Natural killer cell treated with Interleukin-12 subunit alpha and Interleukin-12 subunit beta and Interleukin-15 and Interleukin-18, amount 100 ng/mL, for 72 hours (primary cell): Measurements from ENCODE around the gene NTM. TPM values are rescaled to one million over a fixed set of nuclear protein-coding genes. Genes with fewer than 3 reads are reported as not detected.

Experiments used
- ATAC-seq, 2 donors: fragments of 150-1000 bp; cut with Tn5 transposase in 1 of 2; sonication (Bioruptor Pico), chemical (Tn5 transposase) in 1 of 2; 2 replicates each; pipeline ENCODE4 v1.10.0; 2021
- DNase-seq: peaks from one replicate; pipeline ENCODE4 v3.0.0; 2022; ENCODE audit warnings: low spot score
- H3K27ac Mint-ChIP-seq, 2 donors: 1 replicate in 1 of 2; 2 replicates in 1 of 2; pipeline ENCODE4 v1.8.0; 2022; ENCODE audit warnings: mixed read lengths in 2 of 2, mild to moderate bottlenecking in 1 of 2, moderate library complexity in 1 of 2
- H3K27me3 Mint-ChIP-seq, 2 donors: 1 replicate in 1 of 2; 2 replicates in 1 of 2; pipeline ENCODE4 v1.8.0; 2022; ENCODE audit warnings: mixed read lengths in 2 of 2
- H3K36me3 Mint-ChIP-seq: one replicate; pipeline ENCODE4 v1.8.0; 2022; ENCODE audit warnings: mixed read lengths
- H3K4me1 Mint-ChIP-seq, 2 donors: 1 replicate in 1 of 2; 2 replicates in 1 of 2; pipeline ENCODE4 v1.8.0; 2022; ENCODE audit warnings: low read depth in 2 of 2, mixed read lengths in 2 of 2, mild to moderate bottlenecking in 1 of 2
- H3K4me3 Mint-ChIP-seq: one replicate; pipeline ENCODE4 v1.8.0; 2022; ENCODE audit warnings: mixed read lengths
- H3K9me3 Mint-ChIP-seq: 2 replicates; pipeline ENCODE4 v1.8.0; 2022; ENCODE audit warnings: mixed read lengths
- total RNA-seq, 2 donors: library from RNA; stranded (reverse); gene quantifications; one replicate each; pipeline ENCODE4 v1.2.3, GENCODE V29; 2022

NTM gene
- total RNA-seq, 2 donors from 2014 or later, result not detected

GRCh38 chr11:131889760-131890581 is 519.6 kb downstream of the NTM start:
- Mint-ChIP-seq H3K9me3 (no peaks in the 10 kb centered on the region), H3K36me3 (no peaks in the 10 kb centered on the region), H3K4me1 (no peaks in the 10 kb centered on the region), H3K27ac (no peak overlapping the region), H3K4me3 (no peak overlapping the region), H3K27me3 (no peaks in the 10 kb centered on the region)
- DNase-seq (no peak), ATAC-seq (no peak)

DNA sequence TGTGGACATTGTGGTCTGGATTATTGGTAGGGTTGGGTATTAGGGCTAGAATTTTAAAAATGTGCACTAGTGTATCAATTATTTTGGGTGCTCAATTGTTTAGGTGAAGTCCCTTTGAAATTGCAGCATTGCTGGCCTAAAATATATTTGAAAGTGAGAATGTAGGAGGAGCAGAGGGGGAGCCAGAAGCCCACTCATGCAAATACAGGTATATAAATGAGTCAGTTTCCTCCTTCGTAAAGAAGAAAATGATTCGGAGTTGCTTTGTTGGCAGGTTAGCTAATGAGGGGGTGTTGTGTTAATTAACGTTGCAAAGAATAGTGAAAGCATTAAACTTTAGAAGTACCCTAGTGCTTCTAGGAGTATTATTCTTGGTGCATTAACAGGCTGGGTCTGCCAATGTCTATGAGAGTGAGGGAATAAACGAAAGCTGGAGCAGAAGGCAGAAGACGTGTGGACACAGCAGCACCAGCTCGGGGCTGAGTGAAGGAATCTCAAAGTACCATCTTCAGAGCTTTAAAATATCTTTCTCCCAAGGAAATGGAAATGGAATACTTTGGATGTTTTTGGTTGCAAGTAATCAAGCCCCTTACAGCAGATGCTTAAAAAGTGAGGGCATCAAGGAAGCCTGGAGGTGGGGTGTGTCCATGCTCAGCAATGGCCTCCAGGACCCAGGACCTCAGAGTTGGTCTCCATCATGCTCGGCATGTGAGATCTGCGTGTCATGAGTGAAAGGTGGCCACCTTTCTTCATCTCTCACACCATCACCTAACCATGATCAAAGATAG is 522.9 kb downstream of the NTM start:
- Mint-ChIP-seq H3K27ac (no peak overlapping the region), H3K27me3 (no peaks in the 10 kb centered on the region), H3K9me3 (no peaks in the 10 kb centered on the region), H3K4me3 (no peak overlapping the region), H3K36me3 (no peaks in the 10 kb centered on the region), H3K4me1 (no peaks in the 10 kb centered on the region)
- no peak for DNase-seq
- ATAC-seq, result no peak

DNA sequence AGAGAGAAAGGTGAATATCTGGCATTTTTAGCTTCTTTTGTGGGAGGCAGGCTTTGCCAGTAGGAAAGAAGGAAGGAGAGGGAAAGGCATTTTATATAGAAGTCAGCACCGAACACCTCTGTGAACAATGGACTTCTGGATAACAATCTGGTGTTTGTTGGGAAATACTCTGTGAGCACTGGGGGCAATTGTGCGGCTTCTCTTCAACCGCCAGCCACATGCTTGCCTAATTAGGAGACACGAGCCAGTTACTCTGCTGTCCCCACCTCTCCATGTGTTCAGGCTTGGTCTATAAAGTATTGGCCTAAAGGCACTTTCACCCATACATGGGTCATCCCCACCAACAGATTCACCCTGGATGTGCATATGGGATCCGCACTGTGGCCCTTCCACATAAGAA is 523.6 kb downstream of the NTM start:
- H3K27ac Mint-ChIP-seq, result no peak overlapping the region
- no peak for ATAC-seq
- peaks cover 2% of the 10 kb centered on the region for H3K9me3 Mint-ChIP-seq
- H3K4me1 Mint-ChIP-seq, result no peaks in the 10 kb centered on the region
- no peaks in the 10 kb centered on the region for H3K36me3 Mint-ChIP-seq
- H3K27me3 Mint-ChIP-seq, result no peaks in the 10 kb centered on the region
- no peak for DNase-seq
- H3K4me3 Mint-ChIP-seq, result no peak overlapping the region

DNA sequence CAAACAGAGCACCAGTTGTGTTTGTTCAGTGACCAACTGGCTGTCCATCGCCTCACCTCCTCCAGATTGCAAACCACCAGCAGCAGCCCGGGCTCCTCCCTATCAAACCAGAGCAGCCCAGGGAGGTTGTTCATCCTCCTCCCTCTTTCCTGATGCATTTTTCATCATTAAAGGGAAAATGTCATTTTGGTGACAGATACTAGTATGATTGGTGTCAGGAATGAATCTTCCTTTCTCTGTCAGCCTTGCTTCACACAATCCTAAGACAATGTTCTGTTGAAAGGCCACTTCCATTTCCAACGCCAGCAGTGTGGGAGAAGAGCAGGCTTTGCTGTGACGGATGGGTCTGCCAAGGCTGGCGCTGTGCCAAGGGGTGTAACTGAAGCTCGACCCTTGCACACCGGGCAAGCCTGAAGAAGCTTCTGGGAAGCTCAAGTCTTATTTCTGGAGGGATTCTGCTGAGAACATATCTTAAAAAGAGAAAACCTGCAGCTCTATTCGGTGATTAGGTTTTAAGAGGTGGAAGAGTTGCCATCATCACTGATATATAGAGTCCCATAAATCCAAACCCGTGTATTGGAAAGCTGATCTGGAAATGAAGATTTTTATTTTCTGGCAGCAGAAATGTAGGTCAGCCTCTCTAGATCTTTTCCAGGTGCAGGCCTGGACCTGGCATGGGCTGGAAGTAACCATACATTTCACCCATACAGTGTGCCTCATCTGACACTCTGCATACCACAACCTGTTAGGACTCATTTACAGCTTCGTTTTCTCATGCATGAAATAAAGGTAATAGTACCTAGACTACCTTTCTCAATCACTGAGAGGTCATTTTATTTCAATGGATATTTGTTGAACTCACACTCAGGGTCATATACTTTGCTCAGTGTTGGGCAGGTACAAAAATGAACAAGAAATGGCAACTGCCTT is 524.5 kb downstream of the NTM start:
- H3K4me3 Mint-ChIP-seq, result no peak overlapping the region
- H3K4me1 Mint-ChIP-seq, result no peaks in the 10 kb centered on the region
- H3K9me3 Mint-ChIP-seq, result peaks cover 3% of the 10 kb centered on the region
- ATAC-seq (no peak), DNase-seq (no peak)
- peaks cover 0 to 2% of the 10 kb centered on the region in 2 donors for H3K27me3 Mint-ChIP-seq
- no peaks in the 10 kb centered on the region for H3K36me3 Mint-ChIP-seq
- no peak overlapping the region for H3K27ac Mint-ChIP-seq

DNA sequence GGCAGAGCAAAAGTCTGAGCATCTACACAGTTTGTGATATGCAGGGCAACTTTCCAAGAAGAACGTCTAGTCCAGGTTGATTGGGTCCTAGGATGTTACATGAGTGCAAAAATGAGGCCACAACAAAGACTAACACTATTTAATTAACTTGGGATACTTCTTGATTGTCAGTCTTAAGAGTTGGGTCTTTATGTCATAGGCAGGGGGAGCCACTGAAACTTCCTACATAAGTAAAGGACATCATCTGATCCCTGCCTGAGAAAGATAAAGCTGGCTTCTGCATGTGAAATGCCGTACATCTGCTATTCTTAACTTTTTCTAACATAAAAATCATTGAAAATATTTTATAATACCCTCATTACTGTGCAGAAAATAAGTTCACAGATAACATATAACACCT is 525.5 kb downstream of the NTM start:
- no peaks in the 10 kb centered on the region for H3K4me1 Mint-ChIP-seq
- no peak for DNase-seq
- ATAC-seq, result no peak
- H3K36me3 Mint-ChIP-seq, result no peaks in the 10 kb centered on the region
- peaks cover 3% of the 10 kb centered on the region for H3K9me3 Mint-ChIP-seq
- H3K4me3 Mint-ChIP-seq, result no peak overlapping the region
- H3K27ac Mint-ChIP-seq, result no peak overlapping the region
- H3K27me3 Mint-ChIP-seq, result peaks cover 0 to 8% of the 10 kb centered on the region in 2 donors

GRCh38 chr11:131896978-131897615 is 526.7 kb downstream of the NTM start:
- Mint-ChIP-seq H3K36me3 (no peaks in the 10 kb centered on the region), H3K9me3 (peaks cover 3% of the 10 kb centered on the region), H3K4me3 (no peak overlapping the region), H3K27me3 (peaks cover 0 to 8% of the 10 kb centered on the region in 2 donors), H3K27ac (no peak overlapping the region), H3K4me1 (no peaks in the 10 kb centered on the region)
- ATAC-seq (no peak), DNase-seq (no peak)

DNA sequence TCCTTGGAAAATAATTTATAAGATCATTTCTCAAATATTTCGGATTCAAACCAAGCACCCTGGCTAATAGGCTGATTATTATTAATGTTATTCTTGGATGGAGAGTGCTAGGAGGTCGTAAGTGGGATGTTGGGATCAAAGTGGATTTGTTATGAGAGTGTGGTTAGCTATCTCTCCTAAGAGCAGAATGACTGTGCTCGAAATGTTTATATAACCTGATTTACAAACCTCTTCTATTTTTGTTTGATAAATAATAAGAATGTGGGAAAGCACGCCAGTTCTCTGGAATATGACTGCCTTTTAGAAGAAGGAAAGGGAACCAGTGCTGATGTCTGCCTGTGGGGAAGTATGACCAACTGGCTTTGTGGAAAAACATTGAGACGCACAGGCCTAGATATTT is 527.5 kb downstream of the NTM start:
- H3K4me1 Mint-ChIP-seq, result no peaks in the 10 kb centered on the region
- DNase-seq (no peak), ATAC-seq (no peak)
- no peaks in the 10 kb centered on the region for H3K36me3 Mint-ChIP-seq
- peaks cover 3% of the 10 kb centered on the region for H3K9me3 Mint-ChIP-seq
- H3K4me3 Mint-ChIP-seq, result no peak overlapping the region
- H3K27me3 Mint-ChIP-seq, result peaks cover 0 to 8% of the 10 kb centered on the region in 2 donors
- no peak overlapping the region for H3K27ac Mint-ChIP-seq

- H3K4me1 Mint-ChIP-seq, result no peaks in the 10 kb centered on the region
- H3K27me3 Mint-ChIP-seq, result peaks cover 0 to 8% of the 10 kb centered on the region in 2 donors
- H3K36me3 Mint-ChIP-seq, result no peaks in the 10 kb centered on the region
- no peak overlapping the region for H3K4me3 Mint-ChIP-seq
- ATAC-seq, result no peak
- no peak for DNase-seq
- peaks cover 3% of the 10 kb centered on the region for H3K9me3 Mint-ChIP-seq
- H3K27ac Mint-ChIP-seq, result no peak overlapping the region
These were observed 528.5 kb downstream of the NTM start for GRCh38 chr11:131898949-131899348.

- no peak overlapping the region for H3K27ac Mint-ChIP-seq
- DNase-seq (no peak), ATAC-seq (no peak)
- peaks cover 0 to 8% of the 10 kb centered on the region in 2 donors for H3K27me3 Mint-ChIP-seq
- H3K4me3 Mint-ChIP-seq, result no peak overlapping the region
- H3K36me3 Mint-ChIP-seq, result no peaks in the 10 kb centered on the region
- peaks cover 3% of the 10 kb centered on the region for H3K9me3 Mint-ChIP-seq
- no peaks in the 10 kb centered on the region for H3K4me1 Mint-ChIP-seq
These were observed 529.6 kb downstream of the NTM start for GRCh38 chr11:131899950-131900580.

- no peaks in the 10 kb centered on the region for H3K4me1 Mint-ChIP-seq
- H3K36me3 Mint-ChIP-seq, result no peaks in the 10 kb centered on the region
- H3K27ac Mint-ChIP-seq, result no peak overlapping the region
- DNase-seq (no peak), ATAC-seq (no peak)
- peaks cover 3% of the 10 kb centered on the region for H3K9me3 Mint-ChIP-seq
- H3K27me3 Mint-ChIP-seq, result peaks cover 2 to 19% of the 10 kb centered on the region in 2 donors
- no peak overlapping the region for H3K4me3 Mint-ChIP-seq
These were observed 532.0 kb downstream of the NTM start for GRCh38 chr11:131902421-131902820.

GRCh38 chr11:131903074-131903473 is 532.7 kb downstream of the NTM start:
- no peaks in the 10 kb centered on the region for H3K36me3 Mint-ChIP-seq
- no peak overlapping the region for H3K27ac Mint-ChIP-seq
- H3K9me3 Mint-ChIP-seq, result peaks cover 3% of the 10 kb centered on the region
- no peaks in the 10 kb centered on the region for H3K4me1 Mint-ChIP-seq
- H3K4me3 Mint-ChIP-seq, result no peak overlapping the region
- ATAC-seq, result no peak
- no peak for DNase-seq
- H3K27me3 Mint-ChIP-seq, result peaks cover 2 to 22% of the 10 kb centered on the region in 2 donors

GRCh38 chr11:131904756-131905155 is 534.3 kb downstream of the NTM start:
- Mint-ChIP-seq H3K27me3 (peaks cover 5 to 36% of the 10 kb centered on the region in 2 donors), H3K4me1 (no peaks in the 10 kb centered on the region), H3K9me3 (no peaks in the 10 kb centered on the region), H3K4me3 (no peak overlapping the region), H3K27ac (no peak overlapping the region), H3K36me3 (no peaks in the 10 kb centered on the region)
- DNase-seq (no peak), ATAC-seq (peak in 1 of 2 donors; percentile 27)

DNA sequence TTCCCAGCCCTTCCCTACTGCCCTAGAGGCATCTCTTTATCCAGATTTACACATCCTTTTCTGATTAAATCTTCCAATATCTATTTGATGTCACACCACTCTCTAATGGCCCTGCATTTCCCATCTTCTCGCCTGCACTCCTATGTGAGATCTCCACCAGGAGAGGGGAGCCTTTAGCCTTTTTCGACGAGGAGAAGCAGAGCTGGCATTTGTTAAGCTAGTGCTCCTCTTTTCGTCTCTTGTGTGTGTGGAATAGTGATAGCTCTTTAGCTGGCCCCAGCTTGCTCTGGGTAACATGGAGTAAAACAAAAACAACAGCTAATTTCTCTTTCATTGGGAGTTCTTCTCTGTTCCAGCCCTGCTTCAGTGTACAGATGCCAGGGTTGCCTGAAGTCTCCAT is 536.5 kb downstream of the NTM start:
- H3K9me3 Mint-ChIP-seq, result no peaks in the 10 kb centered on the region
- H3K36me3 Mint-ChIP-seq, result no peaks in the 10 kb centered on the region
- H3K4me3 Mint-ChIP-seq, result no peak overlapping the region
- H3K4me1 Mint-ChIP-seq, result no peaks in the 10 kb centered on the region
- DNase-seq, result no peak
- no peak for ATAC-seq
- H3K27me3 Mint-ChIP-seq, result peaks cover 10 to 34% of the 10 kb centered on the region in 2 donors
- H3K27ac Mint-ChIP-seq, result no peak overlapping the region
